ENCODE results near the gene CREB3L2.
"Not testable (repeated sequence)": the region's sequence is repeated elsewhere in the genome, so short reads cannot be mapped to it uniquely, and the experiment has no call there.

Gene CREB3L2

DNA sequence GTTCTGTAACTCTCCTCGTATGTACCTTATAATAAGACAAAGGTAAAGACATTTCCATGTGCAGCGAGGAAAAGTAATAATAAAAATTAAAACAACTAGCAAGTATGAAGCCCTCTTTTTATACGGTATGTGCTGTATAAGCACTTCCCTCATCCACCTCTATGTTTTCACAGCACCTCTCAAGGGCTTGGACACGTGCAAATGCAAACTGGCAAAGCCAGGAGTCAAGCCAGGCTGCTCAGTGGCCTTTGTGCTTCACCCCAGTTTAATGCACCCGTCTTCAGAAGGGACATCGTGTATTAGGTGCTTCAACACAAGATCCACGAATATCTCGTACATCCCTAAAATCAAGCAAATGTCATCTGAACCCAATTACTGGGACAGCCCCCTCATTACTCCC lies 153.8 kb downstream of the CREB3L2 start:
- in situ Hi-C loops (cut with MboI; ENCODE audit: low sequenced_read_pairs) = no loop called here

DNA sequence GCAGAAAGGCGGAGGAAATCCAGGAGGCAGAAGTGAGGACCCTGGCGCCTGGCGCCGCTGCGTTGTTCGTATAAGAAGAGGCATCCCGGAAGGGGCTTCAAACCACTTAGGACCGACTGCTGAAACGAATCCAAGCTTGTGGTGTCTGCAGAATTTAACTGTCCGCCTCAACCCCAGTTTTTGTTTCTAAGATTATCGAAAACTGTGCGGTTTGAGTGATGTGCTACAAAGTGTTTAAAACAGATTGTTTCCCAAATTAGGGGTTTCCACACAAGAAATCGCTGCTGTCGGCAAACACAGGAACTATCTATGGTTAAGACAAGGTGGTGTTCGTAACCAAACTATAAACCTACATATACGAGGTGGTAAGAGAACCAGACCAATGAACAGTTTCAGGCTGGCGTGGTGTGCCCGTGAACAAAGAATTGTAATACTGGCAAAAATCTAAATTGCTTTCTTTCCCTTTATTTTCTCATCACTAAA lies 154.3 kb downstream of the CREB3L2 start:
- in situ Hi-C loops (cut with MboI; ENCODE audit: low sequenced_read_pairs) = no loop called here

DNA sequence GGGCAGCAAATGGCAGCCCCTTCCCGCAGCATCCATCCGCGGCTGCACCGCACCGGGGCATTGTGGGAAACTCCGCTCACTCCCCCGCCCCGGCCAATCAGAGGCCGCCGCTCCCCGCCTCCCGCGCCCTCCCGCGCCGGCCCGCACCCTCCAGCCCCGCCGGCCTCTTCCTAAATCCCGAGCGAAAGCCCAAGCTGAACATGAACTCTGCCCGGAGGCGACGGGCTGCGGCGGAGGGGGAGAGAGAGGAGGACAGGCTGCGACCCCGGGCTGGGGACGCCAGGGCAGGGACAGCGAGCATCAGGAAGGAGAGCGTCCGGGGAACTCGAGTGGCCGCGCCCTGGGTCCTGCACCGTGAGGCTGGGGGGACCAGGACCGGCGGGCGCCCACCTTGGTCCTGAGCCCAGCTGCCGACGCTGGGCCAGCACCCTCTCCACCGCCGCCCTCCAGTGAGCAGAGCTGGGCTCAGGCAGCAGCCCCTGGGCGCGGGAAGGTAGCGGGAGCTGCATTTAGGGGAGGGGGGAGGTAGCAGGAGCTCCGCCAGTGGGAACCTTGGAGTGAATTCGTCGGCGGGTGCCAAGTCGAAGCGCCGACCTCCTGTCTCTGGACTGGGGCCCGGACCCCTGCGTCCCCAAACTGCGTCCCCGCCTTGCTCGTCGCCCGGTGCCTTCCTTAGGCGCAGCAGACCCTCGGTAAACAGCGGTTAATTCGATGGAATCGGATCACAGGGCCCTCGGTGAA lies 154.9 kb downstream of the CREB3L2 start, which contains the start of gene DGKI:
Gene DGKI (minus strand): TSS at position 148 of the 741 bp plus-strand sequence.
- in situ Hi-C loops (cut with MboI; ENCODE audit: low sequenced_read_pairs) = no loop called here

DNA sequence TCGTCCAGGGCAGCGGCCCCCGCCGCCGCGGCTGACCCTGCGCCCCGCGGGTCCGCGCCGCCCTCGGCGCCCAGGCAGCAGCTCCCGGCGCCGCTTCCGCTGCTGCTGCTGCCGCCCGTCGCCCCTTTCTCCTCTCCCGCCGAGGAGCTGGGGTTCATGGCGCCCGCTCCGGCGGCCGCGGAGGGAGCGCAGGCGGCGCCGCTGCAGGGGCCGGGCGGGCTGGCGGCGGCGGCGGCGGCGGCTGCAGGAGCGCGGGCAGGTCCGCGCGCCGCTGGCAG lies 155.4 kb downstream of the CREB3L2 start:
- in situ Hi-C loops (cut with MboI; ENCODE audit: low sequenced_read_pairs) = no loop called here

DNA sequence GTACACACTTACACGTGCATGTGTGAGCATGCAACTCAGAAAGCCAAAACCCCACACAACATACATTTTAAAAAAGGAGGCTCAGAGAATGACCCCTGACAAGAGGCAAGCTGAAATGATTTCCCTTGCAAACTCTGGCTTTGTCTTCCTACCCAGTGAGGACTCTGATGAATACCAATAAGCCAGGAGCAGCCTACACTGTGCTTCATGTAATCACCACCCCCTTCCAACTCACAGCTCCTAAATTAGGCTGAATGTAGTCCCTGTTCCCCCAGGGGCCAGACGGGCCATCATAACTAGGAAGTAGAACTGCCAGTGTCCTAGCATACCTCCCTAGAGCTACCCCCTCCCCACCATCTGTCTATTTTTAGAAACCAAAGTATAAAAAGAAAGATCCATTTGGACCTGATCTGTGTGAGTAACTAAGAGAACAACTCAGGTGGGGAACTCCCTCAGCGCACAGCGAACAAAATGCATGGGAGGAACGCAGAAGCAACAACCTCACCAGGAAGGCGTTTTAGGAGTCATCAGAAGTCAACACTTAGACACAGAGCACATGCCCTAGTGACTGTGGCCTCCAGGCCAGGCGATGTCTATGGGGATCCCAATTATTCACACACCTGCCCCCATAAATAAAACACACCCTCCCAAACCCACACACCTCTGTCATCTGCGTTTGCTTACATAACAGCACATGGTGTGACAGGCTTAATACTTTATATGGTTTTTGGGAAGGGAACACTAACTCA lies 157.0 kb downstream of the CREB3L2 start:
- in situ Hi-C loops (cut with MboI; ENCODE audit: low sequenced_read_pairs) = no loop called here

DNA sequence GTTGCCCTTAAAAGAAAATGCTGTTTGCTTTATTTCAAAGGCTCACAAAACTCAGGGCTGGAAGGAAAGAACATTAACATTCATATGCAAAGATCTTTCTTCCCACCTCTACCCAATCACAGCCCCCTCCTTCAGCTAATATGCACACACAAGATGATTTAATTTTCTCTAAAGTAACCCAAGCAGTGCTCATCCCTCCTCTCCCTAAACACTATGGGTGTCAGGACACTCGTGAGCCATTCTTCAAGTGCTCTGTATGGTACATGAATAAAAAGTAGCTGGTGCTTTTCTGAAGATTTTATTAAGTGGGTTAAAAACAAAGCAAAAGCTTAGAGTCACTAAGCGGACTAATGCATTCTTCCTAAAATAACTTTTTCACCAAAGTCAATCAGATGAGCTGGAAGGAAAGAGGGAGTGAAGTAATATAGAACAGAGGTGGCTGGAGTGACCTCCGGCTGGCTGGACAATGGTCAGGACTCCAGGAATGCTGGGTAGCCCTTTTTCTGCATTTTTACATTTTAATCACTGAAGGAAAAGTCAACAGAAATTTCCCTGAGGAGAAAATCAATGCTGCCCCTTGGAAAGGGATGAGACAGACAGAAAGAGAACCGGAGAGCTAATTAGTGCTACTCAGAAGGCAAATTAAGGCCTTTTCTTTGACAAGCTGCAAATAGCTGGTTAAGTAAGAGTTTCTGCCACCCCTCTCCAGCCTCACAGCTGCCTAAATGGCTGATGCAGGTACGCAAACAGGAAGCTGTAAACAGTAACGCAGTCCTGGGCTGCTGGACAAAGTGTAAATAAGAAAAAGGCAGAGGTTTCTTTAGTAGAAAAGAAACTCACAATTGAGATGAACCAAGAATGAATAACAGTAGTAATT lies 161.7 kb downstream of the CREB3L2 start:
- in situ Hi-C loops (cut with MboI; ENCODE audit: low sequenced_read_pairs) = no loop called here

DNA sequence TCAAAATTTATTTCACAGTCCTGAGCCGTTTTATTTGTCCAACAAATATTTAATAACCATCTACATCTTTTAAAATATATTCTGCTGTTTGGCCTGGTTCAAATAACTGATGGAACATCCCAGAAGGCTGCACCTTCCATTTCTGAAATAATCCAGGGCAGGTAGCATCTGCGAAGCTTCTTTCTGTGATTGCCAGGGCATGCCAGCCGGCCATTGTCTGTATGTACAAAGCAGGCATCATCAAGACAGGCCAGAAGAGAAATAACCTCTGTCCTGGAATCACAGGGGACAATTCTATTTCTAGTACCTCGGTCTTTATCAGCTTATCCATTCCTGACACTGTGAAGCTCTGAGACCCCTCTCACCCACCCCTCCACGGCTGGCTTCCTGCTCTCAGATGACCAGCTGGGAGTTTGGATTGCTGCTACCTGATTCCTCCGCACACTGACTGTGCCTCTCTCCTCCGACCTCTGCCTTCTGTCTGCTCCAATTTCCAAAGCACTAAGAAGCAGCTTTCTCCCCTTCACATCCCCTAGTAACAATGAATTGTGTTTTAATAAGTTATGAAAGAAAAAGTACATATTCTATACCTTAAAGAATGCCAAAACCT lies 163.1 kb downstream of the CREB3L2 start:
- in situ Hi-C loops (cut with MboI; ENCODE audit: low sequenced_read_pairs) = no loop called here

DNA sequence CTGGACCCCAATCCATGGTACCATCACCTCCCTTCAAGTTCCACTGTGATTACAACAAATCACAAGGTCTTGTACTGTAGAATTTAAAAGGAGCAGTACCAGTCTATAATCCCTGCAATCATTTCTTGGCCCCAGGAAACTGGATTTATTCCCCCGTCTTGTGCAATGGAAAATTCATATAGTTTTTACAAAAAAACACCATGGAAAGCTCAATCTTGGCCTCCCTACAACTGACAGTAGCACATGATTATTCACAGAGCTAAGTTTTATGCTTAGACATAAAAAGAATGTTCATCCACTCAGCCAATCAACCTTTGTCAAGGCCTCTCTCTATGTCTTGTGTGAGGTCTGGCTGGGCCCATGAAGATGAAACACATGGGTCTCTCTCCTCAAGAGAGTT lies 165.3 kb downstream of the CREB3L2 start:
- in situ Hi-C loops (cut with MboI; ENCODE audit: low sequenced_read_pairs) = no loop called here

DNA sequence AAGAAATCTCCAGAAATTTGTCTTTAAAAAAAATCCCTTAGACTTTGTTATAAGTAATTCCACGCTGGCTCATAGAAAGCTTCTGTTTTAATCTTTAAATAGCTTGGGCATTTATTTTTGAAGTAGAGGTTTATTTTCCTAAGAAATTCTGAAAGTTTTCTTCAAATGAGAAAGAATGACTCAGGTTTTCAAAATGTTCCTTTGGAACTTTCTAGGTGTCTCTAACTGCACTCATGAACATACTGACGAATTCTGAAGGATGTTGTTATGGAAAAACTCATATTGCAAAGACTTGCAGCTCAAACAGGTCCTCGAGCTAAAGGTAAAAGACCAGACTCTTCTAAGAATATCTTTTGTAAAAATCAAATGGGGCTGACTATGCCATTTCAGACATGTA lies 165.8 kb downstream of the CREB3L2 start:
- in situ Hi-C loops (cut with MboI; ENCODE audit: low sequenced_read_pairs) = no loop called here

DNA sequence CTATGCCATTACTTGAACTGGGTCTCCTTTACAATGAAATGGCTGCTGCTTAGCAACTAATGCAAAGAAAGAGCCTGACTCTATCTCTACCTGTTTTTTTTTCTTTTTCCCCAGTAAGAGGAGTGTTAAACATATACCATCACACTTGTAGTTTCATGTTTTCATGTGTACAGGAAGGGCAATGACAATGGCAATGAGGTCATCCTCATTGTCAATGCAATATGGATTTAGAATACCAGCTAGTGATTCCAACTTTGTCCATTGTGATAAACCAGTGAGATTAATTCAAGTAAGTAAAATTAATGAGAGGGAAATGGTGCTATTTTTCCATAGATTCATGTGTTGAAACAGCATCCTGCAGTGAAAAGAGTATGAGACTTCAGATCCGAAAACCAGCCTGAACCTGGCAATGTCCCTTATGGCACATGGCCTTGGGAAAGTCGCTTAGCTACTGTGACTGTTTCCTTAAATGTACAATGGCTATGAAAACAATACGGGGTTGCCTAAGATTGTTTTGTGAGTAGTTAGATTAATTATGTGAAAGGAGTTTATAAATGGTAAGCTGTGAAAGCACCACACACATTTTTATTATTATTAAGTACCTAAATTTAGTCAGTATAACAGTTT lies 166.3 kb downstream of the CREB3L2 start:
- in situ Hi-C loops (cut with MboI; ENCODE audit: low sequenced_read_pairs) = no loop called here

DNA sequence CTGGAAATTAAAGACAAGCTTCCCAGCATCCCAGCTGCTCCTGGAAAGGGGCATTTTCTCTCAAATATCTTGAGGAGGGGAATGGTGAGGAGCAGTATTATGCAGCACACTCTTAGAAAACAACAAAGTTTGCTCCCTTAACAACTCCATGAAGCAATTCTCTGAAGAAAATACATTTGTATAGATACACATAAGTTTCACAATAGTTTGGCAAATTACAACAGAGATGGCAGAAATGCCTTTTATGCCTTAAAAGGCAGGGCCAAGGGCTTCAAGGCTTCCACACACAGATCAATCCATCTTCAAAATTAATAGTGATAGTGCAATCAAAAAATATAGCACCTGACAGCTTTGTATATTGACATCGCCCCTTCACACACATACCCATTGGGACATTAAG lies 167.3 kb downstream of the CREB3L2 start:
- in situ Hi-C loops (cut with MboI; ENCODE audit: low sequenced_read_pairs) = no loop called here

DNA sequence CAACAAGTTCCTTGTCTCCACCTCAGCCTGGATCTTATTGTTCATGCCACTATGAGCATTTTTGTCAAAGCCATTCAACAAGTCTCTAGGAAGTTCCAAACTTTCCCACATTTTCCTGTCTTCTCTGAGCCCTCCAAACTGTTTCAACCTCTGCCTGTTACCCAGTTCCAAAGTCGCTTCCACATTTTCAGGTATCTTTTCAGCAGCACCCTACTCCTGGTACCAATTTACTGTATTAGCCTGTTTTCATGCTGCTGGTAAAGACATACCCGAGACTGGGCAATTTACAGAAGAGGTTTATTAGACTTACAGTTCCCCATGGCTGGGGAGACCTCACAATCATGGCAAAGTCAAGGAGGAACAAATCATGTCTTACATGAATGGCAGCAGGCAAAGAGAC lies 168.9 kb downstream of the CREB3L2 start:
- in situ Hi-C loops (cut with MboI; ENCODE audit: low sequenced_read_pairs) = not testable (repeated sequence)

DNA sequence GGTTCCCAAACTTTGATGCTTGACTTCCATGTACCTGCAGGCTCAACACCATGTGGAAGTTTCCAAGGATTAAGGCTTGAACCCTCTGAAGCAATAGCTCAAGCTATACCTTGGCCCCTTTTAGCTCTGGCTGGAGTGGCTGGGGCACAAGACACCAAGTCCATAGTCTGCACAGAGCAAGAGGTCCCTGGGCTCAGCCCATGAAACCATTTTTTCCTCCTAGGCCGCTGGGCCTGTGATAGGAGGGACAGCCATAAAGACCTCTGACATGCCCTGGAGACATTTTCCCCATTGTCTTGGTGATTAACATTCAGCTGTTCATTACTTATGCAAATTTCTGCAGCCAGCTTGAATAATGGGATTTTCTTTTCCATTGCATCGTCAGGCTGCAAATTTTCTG lies 169.5 kb downstream of the CREB3L2 start:
- in situ Hi-C loops (cut with MboI; ENCODE audit: low sequenced_read_pairs) = no loop called here

DNA sequence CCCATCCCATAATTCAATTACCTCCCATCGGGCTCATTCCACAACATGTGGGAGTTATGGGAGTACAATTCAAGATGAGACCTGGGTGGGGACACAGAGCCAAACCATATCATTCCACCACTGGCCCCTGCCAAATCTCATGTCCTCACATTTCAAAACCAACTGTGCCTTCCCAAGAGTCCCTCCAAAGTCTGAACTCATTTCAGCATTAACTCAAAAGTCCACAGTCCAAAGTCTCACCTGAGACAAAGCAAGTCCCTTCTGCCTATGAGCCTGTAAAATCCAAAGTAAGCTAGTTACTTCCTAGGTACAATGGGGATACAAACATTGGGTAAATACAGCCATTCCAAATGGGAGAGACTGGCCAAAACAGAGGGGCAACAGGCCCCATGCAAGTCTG lies 170.3 kb downstream of the CREB3L2 start:
- in situ Hi-C loops (cut with MboI; ENCODE audit: low sequenced_read_pairs) = not testable (repeated sequence)

DNA sequence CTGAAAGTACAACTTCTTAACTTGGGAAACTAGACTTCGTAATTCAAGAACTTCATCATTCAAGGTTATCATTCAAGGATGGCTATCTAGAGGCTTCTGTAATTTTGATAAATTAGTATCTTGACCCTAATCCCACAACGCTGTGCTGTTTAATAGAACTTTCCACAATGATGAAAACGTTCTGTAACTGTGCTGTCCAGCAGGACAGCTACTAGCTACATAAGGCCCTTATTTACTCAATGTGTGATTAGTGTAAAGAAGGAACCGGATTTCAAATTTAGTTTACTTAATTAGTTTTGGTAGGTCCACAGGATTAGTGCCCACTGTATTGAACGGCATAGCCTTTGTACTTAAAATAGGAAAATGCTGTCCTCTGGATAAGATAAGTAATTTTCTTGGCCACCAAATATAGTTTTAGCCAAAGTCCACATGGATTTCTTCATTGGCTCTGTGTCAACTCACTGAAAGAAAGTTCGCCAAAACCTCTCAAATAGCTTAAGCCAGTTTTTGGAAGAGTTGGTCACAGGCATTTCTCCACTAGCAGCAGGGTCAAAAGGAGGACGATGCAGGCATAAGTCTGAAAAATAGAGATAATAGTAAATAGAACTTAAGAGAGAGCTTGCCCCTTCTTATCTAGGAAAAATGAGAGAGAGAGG lies 172.4 kb downstream of the CREB3L2 start:
- in situ Hi-C loops (cut with MboI; ENCODE audit: low sequenced_read_pairs) = no loop called here

DNA sequence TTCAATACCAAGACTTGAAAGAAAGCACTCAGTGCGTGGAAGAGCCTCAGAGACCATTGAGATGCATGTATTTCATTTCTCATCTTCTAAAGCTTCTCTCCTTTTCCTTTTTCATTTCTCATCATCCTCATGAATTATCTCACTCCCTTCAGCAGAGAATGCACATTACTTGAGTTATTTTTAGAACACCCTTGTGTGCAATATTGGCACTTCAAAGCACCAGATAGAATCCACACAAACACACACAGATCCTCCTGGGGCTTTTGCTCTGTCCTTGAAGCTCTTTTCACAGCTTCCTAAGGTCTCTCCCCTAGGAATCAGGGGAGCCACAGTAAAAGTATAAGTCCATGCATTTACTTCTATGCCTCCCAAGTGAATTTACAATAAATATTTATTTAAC lies 173.4 kb downstream of the CREB3L2 start:
- in situ Hi-C loops (cut with MboI; ENCODE audit: low sequenced_read_pairs) = no loop called here

DNA sequence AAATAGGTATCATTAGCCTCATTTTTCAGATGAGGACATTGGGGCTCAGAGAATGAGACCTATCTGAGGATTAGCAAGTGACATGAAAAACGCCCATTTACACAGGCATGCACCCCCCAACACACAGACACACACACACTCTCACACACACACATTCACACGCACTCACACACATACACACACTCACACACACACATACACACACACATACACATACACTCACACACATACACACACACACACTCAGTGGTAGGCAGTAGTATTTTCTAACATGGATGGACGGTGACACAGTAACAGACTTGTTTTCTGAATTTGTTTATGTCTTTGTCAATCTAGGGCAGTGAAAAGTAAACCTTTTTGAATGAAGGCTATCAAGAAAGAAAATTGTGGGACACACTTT lies 176.4 kb downstream of the CREB3L2 start:
- in situ Hi-C loops (cut with MboI; ENCODE audit: low sequenced_read_pairs) = no loop called here
